ENCODE results near the gene BCOR. TPM values are rescaled to one million over a fixed set of nuclear protein-coding genes. Genes with fewer than 3 reads are reported as not detected.

Gene BCOR
- total RNA-seq, 4 donors from 2014 or later: 19.9 to 32.5 (median 26.0) TPM

GRCh38 chrX:40142417-40142816 is 44.7 kb upstream of the BCOR start:
- Histone ChIP-seq H3K4me1 (peaks cover 13 to 49% (median 40%) of the 10 kb centered on the region in 4 donors), H3K4me3 (no peak overlapping the region), H3K27me3 (peaks cover 0 to 11% (median 2%) of the 10 kb centered on the region in 4 donors), H3K9me3 (no peaks in the 10 kb centered on the region), H3K36me3 (no peaks in the 10 kb centered on the region), H3K27ac (replicated peaks in 1 of 4) (peak overlapping the region in 2 of 4 donors; percentile 71 to 82)
- no peak for DNase-seq (ENCODE audit: extremely low spot score)
- TF ChIP-seq CTCF (IDR thresholded peaks at IDR 0.05) (no peak), EP300 (IDR thresholded peaks at IDR 0.05) (no peak), POLR2A (IDR thresholded peaks at IDR 0.05; ENCODE audit: low read depth) (no peak), POLR2AphosphoS5 (IDR thresholded peaks at IDR 0.05) (no peak)
- 79% methylated on average over 6 of the region's 6 CpGs for WGBS
- intact Hi-C loops (cut with DNase I): no loop called here

GRCh38 chrX:40140706-40141499 is 43.1 kb upstream of the BCOR start:
- peaks cover 8 to 34% (median 31%) of the 10 kb centered on the region in 4 donors for H3K4me1 ChIP-seq
- no peak for TF ChIP-seq EP300 (IDR thresholded peaks at IDR 0.05)
- TF ChIP-seq CTCF (IDR thresholded peaks at IDR 0.05): no peak
- no peak for TF ChIP-seq POLR2A (IDR thresholded peaks at IDR 0.05; ENCODE audit: low read depth)
- peak; percentile 40 to 50 for TF ChIP-seq POLR2AphosphoS5 (IDR thresholded peaks at IDR 0.05)
- peaks cover 0 to under 1% (median 0%) of the 10 kb centered on the region in 4 donors for H3K27me3 ChIP-seq
- H3K27ac ChIP-seq (replicated peaks in 1 of 4): peak overlapping the region; percentile 71 to 82 (median 71)
- no peak overlapping the region for H3K4me3 ChIP-seq
- H3K9me3 ChIP-seq: no peaks in the 10 kb centered on the region
- WGBS: 37% methylated on average over 8 of the region's 12 CpGs
- H3K36me3 ChIP-seq: no peaks in the 10 kb centered on the region
- DNase-seq (ENCODE audit: extremely low spot score): no peak
- intact Hi-C loops (cut with DNase I): no loop called here

- Histone ChIP-seq H3K9me3 (no peaks in the 10 kb centered on the region), H3K27me3 (no peaks in the 10 kb centered on the region), H3K27ac (replicated peaks in 1 of 4) (peak overlapping the region; percentile 65 to 79 (median 71)), H3K36me3 (no peaks in the 10 kb centered on the region), H3K4me1 (peaks cover 5 to 12% (median 11%) of the 10 kb centered on the region in 4 donors), H3K4me3 (no peak overlapping the region)
- DNase-seq (ENCODE audit: extremely low spot score): peak; percentile 94
- intact Hi-C loops (cut with DNase I): no loop called here
- 27% methylated on average over 7 of the region's 7 CpGs for WGBS
- TF ChIP-seq CTCF (IDR thresholded peaks at IDR 0.05): no peak
- TF ChIP-seq POLR2AphosphoS5 (IDR thresholded peaks at IDR 0.05): peak; percentile 60 to 66
- peak; percentile 48 for TF ChIP-seq EP300 (IDR thresholded peaks at IDR 0.05)
Observed at GRCh38 chrX:40132751-40133150, 35.0 kb upstream of the BCOR start.

GRCh38 chrX:40131654-40132337 is 34.0 kb upstream of the BCOR start:
- intact Hi-C loops (cut with DNase I): no loop called here
- Histone ChIP-seq H3K4me1 (peaks cover 5 to 12% (median 11%) of the 10 kb centered on the region in 4 donors), H3K9me3 (peaks cover 0 to 3% (median 0%) of the 10 kb centered on the region in 4 donors), H3K36me3 (no peaks in the 10 kb centered on the region), H3K4me3 (no peak overlapping the region), H3K27ac (replicated peaks in 1 of 4) (peak overlapping the region; percentile 65 to 79 (median 71)), H3K27me3 (no peaks in the 10 kb centered on the region)
- TF ChIP-seq CTCF (IDR thresholded peaks at IDR 0.05): no peak
- no peak for TF ChIP-seq POLR2A (IDR thresholded peaks at IDR 0.05; ENCODE audit: low read depth)
- no peak for TF ChIP-seq EP300 (IDR thresholded peaks at IDR 0.05)
- no peak for TF ChIP-seq POLR2AphosphoS5 (IDR thresholded peaks at IDR 0.05)
- DNase-seq (ENCODE audit: extremely low spot score): no peak
- WGBS: 82% methylated on average over 9 of the region's 10 CpGs

Data from esophagus muscularis mucosa (tissue), 4 donors.